Stomach smooth muscle (tissue), 2 donors: Measurements from ENCODE around the gene LRRC8D.

ENCODE experiments used
- H3K27ac ChIP-seq: one replicate; pipeline ENCODE4 v1.7.0; 2013; ENCODE audit warnings: mild to moderate bottlenecking, low read length, inconsistent platforms
- H3K27me3 ChIP-seq, 2 donors: one replicate each; pipeline ENCODE4 v1.7.0; 2013; ENCODE audit warnings: low read length in 2 of 2; ENCODE audit not compliant: insufficient read depth in 2 of 2, control insufficient read depth in 1 of 2
- H3K36me3 ChIP-seq, 2 donors: one replicate each; pipeline ENCODE4 v1.7.0; 2013; ENCODE audit warnings: low read length in 2 of 2; ENCODE audit not compliant: control insufficient read depth in 2 of 2, insufficient read depth in 2 of 2
- H3K4me1 ChIP-seq: one replicate; pipeline ENCODE4 v1.7.0; 2013; ENCODE audit warnings: low read length; ENCODE audit not compliant: control insufficient read depth, insufficient read depth
- H3K4me3 ChIP-seq, 2 donors: one replicate each; pipeline ENCODE4 v1.7.0; 2013; ENCODE audit warnings: low read length in 2 of 2
- H3K9ac ChIP-seq, 2 donors: one replicate each; pipeline ENCODE4 v1.7.0; 2013; ENCODE audit warnings: low read length in 2 of 2, mild to moderate bottlenecking in 1 of 2
- H3K9me3 ChIP-seq, 2 donors: one replicate each; pipeline ENCODE4 v1.7.0; 2013; ENCODE audit warnings: low read length in 2 of 2; ENCODE audit not compliant: control insufficient read depth in 2 of 2
- donor health status: healthy.
- donor health status: Pancreatic carcinoma.

Gene LRRC8D

DNA sequence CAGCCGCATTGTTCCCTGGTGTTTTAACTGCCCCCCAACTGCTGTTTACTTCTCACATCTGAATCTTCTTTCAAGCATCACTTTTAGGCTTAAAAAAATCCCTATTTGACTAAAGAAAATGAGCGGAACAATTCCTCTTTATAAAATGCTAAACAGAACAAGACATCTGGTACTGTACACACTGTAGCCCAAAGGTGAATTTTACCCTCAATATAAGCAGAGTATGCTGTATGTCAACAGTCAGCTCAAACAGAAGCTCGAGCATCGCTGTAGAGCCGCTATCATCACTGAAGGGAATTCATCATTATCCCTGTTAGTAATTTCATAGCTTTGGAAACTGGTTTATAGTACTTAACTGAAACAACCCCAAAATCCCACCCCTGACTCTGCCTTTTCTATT is 85.3 kb downstream of the LRRC8D start:
- Histone ChIP-seq H3K36me3 (no peaks in the 10 kb centered on the region), H3K27ac (peak overlapping the region; percentile 3), H3K4me1 (no peaks in the 10 kb centered on the region), H3K27me3 (no peaks in the 10 kb centered on the region), H3K9me3 (no peaks in the 10 kb centered on the region), H3K9ac (no peak overlapping the region), H3K4me3 (no peak overlapping the region)

- H3K4me1 ChIP-seq: peaks cover 1% of the 10 kb centered on the region
- H3K9me3 ChIP-seq: no peaks in the 10 kb centered on the region
- no peak overlapping the region for H3K9ac ChIP-seq
- H3K27ac ChIP-seq: no peak overlapping the region
- no peaks in the 10 kb centered on the region for H3K36me3 ChIP-seq
- no peaks in the 10 kb centered on the region for H3K27me3 ChIP-seq
- H3K4me3 ChIP-seq: no peak overlapping the region
Observed at GRCh38 chr1:89907727-89908212, 86.9 kb downstream of the LRRC8D start.

DNA sequence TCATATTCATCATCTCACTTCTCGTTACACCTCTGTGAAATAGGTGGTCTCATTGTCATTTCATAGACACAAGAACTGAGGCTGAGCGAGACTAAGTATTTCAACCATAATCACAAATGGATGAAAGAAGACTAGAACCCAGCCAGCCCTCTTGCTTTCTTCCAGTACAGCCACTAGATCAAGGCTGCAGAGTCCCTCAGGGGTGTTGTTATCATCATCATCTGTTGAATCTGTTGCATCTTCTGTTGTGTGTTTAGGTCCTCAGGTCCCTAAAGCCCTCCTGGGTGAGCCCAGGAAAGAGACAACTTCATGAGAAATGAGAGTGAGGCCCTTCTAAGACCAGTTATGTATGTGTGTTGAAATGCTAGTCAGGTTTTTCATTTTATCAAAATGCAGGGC is 87.4 kb downstream of the LRRC8D start:
- H3K36me3 ChIP-seq: no peaks in the 10 kb centered on the region
- no peak overlapping the region for H3K9ac ChIP-seq
- H3K4me1 ChIP-seq: peaks cover 5% of the 10 kb centered on the region
- no peaks in the 10 kb centered on the region for H3K9me3 ChIP-seq
- no peak overlapping the region for H3K27ac ChIP-seq
- H3K27me3 ChIP-seq: no peaks in the 10 kb centered on the region
- no peak overlapping the region for H3K4me3 ChIP-seq

- H3K27ac ChIP-seq: no peak overlapping the region
- no peak overlapping the region for H3K4me3 ChIP-seq
- peaks cover 5% of the 10 kb centered on the region for H3K4me1 ChIP-seq
- no peak overlapping the region for H3K9ac ChIP-seq
- H3K9me3 ChIP-seq: no peaks in the 10 kb centered on the region
- H3K36me3 ChIP-seq: no peaks in the 10 kb centered on the region
- H3K27me3 ChIP-seq: no peaks in the 10 kb centered on the region
Observed at GRCh38 chr1:89908672-89909436, 88.0 kb downstream of the LRRC8D start.

DNA sequence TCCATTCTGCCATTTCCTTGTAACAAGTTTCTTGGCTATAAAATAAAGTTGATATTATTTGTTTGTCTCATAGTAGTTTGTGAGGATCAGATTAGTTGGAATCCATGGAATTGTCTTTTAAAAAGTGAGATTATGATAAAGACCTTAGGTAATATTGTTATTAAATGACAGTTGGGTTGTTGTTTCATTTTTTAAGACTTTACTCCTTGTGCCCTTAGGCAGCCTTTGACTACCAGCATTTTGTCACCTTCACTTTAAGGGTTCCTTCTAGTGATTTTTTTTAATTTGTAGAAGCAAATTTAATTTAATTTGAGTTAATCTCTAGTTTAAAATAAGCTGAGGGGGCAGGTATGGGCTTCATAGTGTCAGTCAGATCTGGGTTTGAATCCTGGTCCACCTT is 89.4 kb downstream of the LRRC8D start:
- H3K9me3 ChIP-seq: no peaks in the 10 kb centered on the region
- H3K27ac ChIP-seq: no peak overlapping the region
- no peaks in the 10 kb centered on the region for H3K27me3 ChIP-seq
- H3K9ac ChIP-seq: no peak overlapping the region
- no peaks in the 10 kb centered on the region for H3K36me3 ChIP-seq
- H3K4me3 ChIP-seq: no peak overlapping the region
- H3K4me1 ChIP-seq: peaks cover 5% of the 10 kb centered on the region

GRCh38 chr1:89910780-89911179 is 89.9 kb downstream of the LRRC8D start:
- no peak overlapping the region for H3K27ac ChIP-seq
- no peaks in the 10 kb centered on the region for H3K27me3 ChIP-seq
- no peak overlapping the region for H3K4me3 ChIP-seq
- peaks cover 5% of the 10 kb centered on the region for H3K4me1 ChIP-seq
- no peaks in the 10 kb centered on the region for H3K9me3 ChIP-seq
- no peak overlapping the region for H3K9ac ChIP-seq
- H3K36me3 ChIP-seq: no peaks in the 10 kb centered on the region

GRCh38 chr1:89911191-89911991 is 90.6 kb downstream of the LRRC8D start:
- peaks cover 5% of the 10 kb centered on the region for H3K4me1 ChIP-seq
- H3K36me3 ChIP-seq: no peaks in the 10 kb centered on the region
- H3K4me3 ChIP-seq: no peak overlapping the region
- no peaks in the 10 kb centered on the region for H3K27me3 ChIP-seq
- H3K9ac ChIP-seq: no peak overlapping the region
- H3K9me3 ChIP-seq: no peaks in the 10 kb centered on the region
- no peak overlapping the region for H3K27ac ChIP-seq

- no peaks in the 10 kb centered on the region for H3K36me3 ChIP-seq
- no peak overlapping the region for H3K4me3 ChIP-seq
- H3K27me3 ChIP-seq: no peaks in the 10 kb centered on the region
- H3K9me3 ChIP-seq: no peaks in the 10 kb centered on the region
- peaks cover 5% of the 10 kb centered on the region for H3K4me1 ChIP-seq
- no peak overlapping the region for H3K9ac ChIP-seq
- no peak overlapping the region for H3K27ac ChIP-seq
Observed at GRCh38 chr1:89912073-89912472, 91.2 kb downstream of the LRRC8D start.

DNA sequence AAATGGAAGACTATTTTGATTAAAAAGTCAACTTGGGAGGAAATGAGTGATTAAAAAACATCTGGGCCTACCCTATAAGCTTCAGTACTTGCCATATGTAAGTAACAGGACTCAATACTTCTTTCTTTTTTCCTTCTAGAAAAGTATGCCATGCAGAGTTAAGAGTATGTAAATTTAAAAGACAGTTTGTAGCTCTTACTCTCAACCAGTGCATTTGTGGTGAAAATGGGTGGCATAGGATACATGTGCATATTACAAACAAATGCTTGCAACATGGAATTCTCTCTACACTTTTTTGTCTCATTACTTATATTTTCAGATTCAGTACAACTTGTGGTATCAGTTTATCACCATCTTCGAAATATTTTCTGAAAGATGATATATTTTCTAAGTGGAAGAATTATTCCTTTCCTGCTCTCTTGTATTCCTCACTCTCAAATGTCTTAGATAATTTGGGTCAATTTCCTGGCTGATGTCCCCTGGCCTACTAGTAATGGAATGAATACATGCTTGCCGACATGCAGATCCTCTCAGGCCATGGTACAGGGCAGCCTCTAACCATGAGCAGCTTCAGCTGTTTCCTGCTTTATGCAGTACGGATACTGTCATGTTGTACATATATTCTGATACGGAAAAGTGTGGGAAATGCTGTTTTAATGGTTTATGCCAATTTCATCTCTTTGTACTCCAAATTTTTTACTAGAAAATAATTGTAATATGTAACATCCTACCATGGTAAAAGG is 92.7 kb downstream of the LRRC8D start:
- Histone ChIP-seq H3K4me1 (peaks cover 5% of the 10 kb centered on the region), H3K9me3 (no peaks in the 10 kb centered on the region), H3K27ac (no peak overlapping the region)

GRCh38 chr1:89917353-89917752 is 96.5 kb downstream of the LRRC8D start:
- Histone ChIP-seq H3K27ac (no peak overlapping the region), H3K4me3 (no peak overlapping the region), H3K27me3 (no peaks in the 10 kb centered on the region), H3K4me1 (peaks cover 5% of the 10 kb centered on the region), H3K36me3 (no peaks in the 10 kb centered on the region), H3K9me3 (no peaks in the 10 kb centered on the region), H3K9ac (no peak overlapping the region)

More for the DNA sequence above, 92.7 kb downstream of the LRRC8D start:
- no peaks in the 10 kb centered on the region for H3K27me3 ChIP-seq
- no peak overlapping the region for H3K4me3 ChIP-seq
- no peak overlapping the region for H3K9ac ChIP-seq
- no peaks in the 10 kb centered on the region for H3K36me3 ChIP-seq
